Activated CD4-positive, alpha-beta memory T cell treated with anti-CD3 and anti-CD28 coated beads, Interleukin-2, amount 10 ng/mL, durations not matched to agents 7 days and 5 days (primary cell): ENCODE results near the gene C8G. TPM values are rescaled to one million over a fixed set of nuclear protein-coding genes. Genes with fewer than 3 reads are reported as not detected.

Experiments used
- CTCF ChIA-PET: fragments of 350-600 bp; sonication (Branson Sonifier 250); formaldehyde crosslinking; loops from one replicate; lab custom pipeline; 2021; ENCODE audit warnings: antibody characterized with exemption, inconsistent platforms; lab: Charles Lee
- POLR2A ChIA-PET: fragments of 350-600 bp; sonication (Branson Sonifier 250); formaldehyde crosslinking; loops from one replicate; lab custom pipeline; 2021; ENCODE audit warnings: antibody characterized with exemption; lab: Charles Lee
- DNase-seq: peaks from one replicate; pipeline ENCODE4 v3.0.0-alpha.2; 2020
- H3K27ac Mint-ChIP-seq: one replicate; pipeline ENCODE4 v1.8.0; 2021; ENCODE audit warnings: mild to moderate bottlenecking, mixed read lengths
- H3K27me3 Mint-ChIP-seq: one replicate; pipeline ENCODE4 v1.8.0; 2021; ENCODE audit warnings: mixed read lengths
- H3K36me3 Mint-ChIP-seq: one replicate; pipeline ENCODE4 v1.8.0; 2021; ENCODE audit warnings: low read depth, mixed read lengths
- H3K4me1 Mint-ChIP-seq: one replicate; pipeline ENCODE4 v1.8.0; 2021; ENCODE audit warnings: mixed read lengths
- H3K4me3 Mint-ChIP-seq: one replicate; pipeline ENCODE4 v1.8.0; 2021; ENCODE audit warnings: mild to moderate bottlenecking, mixed read lengths
- H3K9me3 Mint-ChIP-seq: one replicate; pipeline ENCODE4 v1.8.0; 2021; ENCODE audit warnings: mixed read lengths
- total RNA-seq, 2 experiments: library from RNA; stranded (reverse); gene quantifications; one replicate each; pipeline ENCODE4 v1.2.3, GENCODE V29; 2021

C8G gene
- total RNA-seq, 2 experiments from 2014 or later = 1.5 to 3.2 TPM

GRCh38 chr9:136985027-136985602 lies 40.1 kb downstream of the C8G start:
- ChIA-PET CTCF (interaction anchor here (0.7 kb wide), 1 partner anchor 19 kb away, joined by 3 read pairs; no protein-coding TSS in a partner anchor), POLR2A (interaction anchor here (1.7 kb wide), 1 partner anchor 11 kb away, joined by 5 read pairs; the partner anchor contains the start of gene CLIC3)
- H3K4me3 Mint-ChIP-seq = no peak overlapping the region
- peaks cover 3% of the 10 kb centered on the region for H3K36me3 Mint-ChIP-seq
- H3K27me3 Mint-ChIP-seq = peaks cover 41% of the 10 kb centered on the region
- peaks cover 4% of the 10 kb centered on the region for H3K4me1 Mint-ChIP-seq
- H3K27ac Mint-ChIP-seq = no peak overlapping the region
- DNase-seq = no peak
- H3K9me3 Mint-ChIP-seq = no peaks in the 10 kb centered on the region

GRCh38 chr9:136985853-136986252 lies 40.8 kb downstream of the C8G start:
- ChIA-PET CTCF (no interaction called here), POLR2A (interaction anchor here (1.1 to 1.7 kb wide), 3 partner anchors 10 to 41 kb away, joined by 3 to 5 read pairs (median 3); partner anchors contain the start of gene CLIC3)
- H3K27me3 Mint-ChIP-seq = peaks cover 46% of the 10 kb centered on the region
- no peak overlapping the region for H3K4me3 Mint-ChIP-seq
- peaks cover 8% of the 10 kb centered on the region for H3K4me1 Mint-ChIP-seq
- peaks cover 3% of the 10 kb centered on the region for H3K36me3 Mint-ChIP-seq
- H3K27ac Mint-ChIP-seq = no peak overlapping the region
- H3K9me3 Mint-ChIP-seq = no peaks in the 10 kb centered on the region
- DNase-seq = no peak

- no peak for DNase-seq
- H3K27me3 Mint-ChIP-seq = peaks cover 41% of the 10 kb centered on the region
- ChIA-PET POLR2A (interaction anchor here (0.6 to 1.4 kb wide), 3 partner anchors 11 to 98 kb away, joined by 3 read pairs; partner anchors contain the start of gene MAN1B1), CTCF (interaction anchor here (0.8 to 1.7 kb wide), 3 partner anchors 14 to 79 kb away, joined by 3 to 8 read pairs (median 5); no protein-coding TSS in a partner anchor)
- H3K4me1 Mint-ChIP-seq = peaks cover 22% of the 10 kb centered on the region
- H3K4me3 Mint-ChIP-seq = no peak overlapping the region
- H3K36me3 Mint-ChIP-seq = peaks cover 9% of the 10 kb centered on the region
- no peaks in the 10 kb centered on the region for H3K9me3 Mint-ChIP-seq
- H3K27ac Mint-ChIP-seq = no peak overlapping the region
These were observed 43.8 kb downstream of the C8G start for GRCh38 chr9:136988872-136989271.

GRCh38 chr9:136990242-136990911 lies 45.3 kb downstream of the C8G start:
- H3K27me3 Mint-ChIP-seq = peaks cover 34% of the 10 kb centered on the region
- H3K4me1 Mint-ChIP-seq = peaks cover 24% of the 10 kb centered on the region
- ChIA-PET POLR2A (interaction anchor here (2.3 to 3.7 kb wide), 2 partner anchors 13 to 27 kb away, joined by 7 to 29 read pairs; partner anchors contain the start of gene PTGDS), CTCF (interaction anchor here (0.6 kb wide), 1 partner anchor 112 kb away, joined by 4 read pairs; no protein-coding TSS in a partner anchor)
- H3K27ac Mint-ChIP-seq = peak overlapping the region; percentile 65
- H3K4me3 Mint-ChIP-seq = peak overlapping the region; percentile 51
- H3K9me3 Mint-ChIP-seq = no peaks in the 10 kb centered on the region
- no peak for DNase-seq
- H3K36me3 Mint-ChIP-seq = peaks cover 10% of the 10 kb centered on the region

- peaks cover 27% of the 10 kb centered on the region for H3K27me3 Mint-ChIP-seq
- ChIA-PET CTCF (interaction anchor here (0.6 to 2.9 kb wide), 15 partner anchors 14 to 290 kb away, joined by 3 to 17 read pairs (median 4); partner anchors contain the start of genes AJM1, NPDC1 and SAPCD2), POLR2A (interaction anchor here (0.6 to 3.7 kb wide), 24 partner anchors 8 to 264 kb away, joined by 3 to 29 read pairs (median 5); partner anchors contain the start of genes FBXW5, MAN1B1, PTGDS and SAPCD2)
These were observed 47.2 kb downstream of the C8G start, which contains the start of gene PAXX for GRCh38 chr9:136991993-136992818. Gene PAXX (plus strand): TSS chr9:136992422. CDS start chr9:136992444, 22 bp downstream.

GRCh38 chr9:136992819-136993369 lies 47.9 kb downstream of the C8G start:
- Mint-ChIP-seq H3K27ac (peak overlapping the region; percentile 77), H3K4me3 (peak overlapping the region; percentile 78), H3K27me3 (peaks cover 24% of the 10 kb centered on the region), H3K4me1 (peaks cover 43% of the 10 kb centered on the region), H3K9me3 (no peaks in the 10 kb centered on the region), H3K36me3 (peaks cover 12% of the 10 kb centered on the region)
- no peak for DNase-seq
- POLR2A ChIA-PET = interaction anchor here (0.7 to 3.7 kb wide), 20 partner anchors 10 to 265 kb away, joined by 3 to 29 read pairs (median 6); partner anchors contain the start of genes MAN1B1, PTGDS, SAPCD2 and TRAF2
- CTCF ChIA-PET = interaction anchor here (0.7 to 2.9 kb wide), 12 partner anchors 17 to 200 kb away, joined by 3 to 17 read pairs (median 5); partner anchors contain the start of genes AJM1, NPDC1 and SAPCD2

More at GRCh38 chr9:136991993-136992818, 47.2 kb downstream of the C8G start, which contains the start of gene PAXX:
- Mint-ChIP-seq H3K9me3 (no peaks in the 10 kb centered on the region), H3K27ac (peak within 1 kb of the TSS; percentile 81), H3K4me1 (peaks cover 36% of the 10 kb centered on the region), H3K36me3 (peaks cover 10% of the 10 kb centered on the region), H3K4me3 (peak within 1 kb of the TSS; percentile 78)
- DNase-seq = peak; percentile 95

GRCh38 chr9:136994180-136994887 lies 49.3 kb downstream of the C8G start:
- ChIA-PET POLR2A (interaction anchor here (1.1 to 3.7 kb wide), 3 partner anchors 17 to 107 kb away, joined by 4 to 29 read pairs (median 18); partner anchors contain the start of gene PTGDS), CTCF (interaction anchor here (2.9 kb wide), 1 partner anchor 35 kb away, joined by 17 read pairs; no protein-coding TSS in a partner anchor)
- Mint-ChIP-seq H3K36me3 (peaks cover 13% of the 10 kb centered on the region), H3K9me3 (no peaks in the 10 kb centered on the region), H3K4me3 (no peak overlapping the region), H3K4me1 (peaks cover 57% of the 10 kb centered on the region), H3K27me3 (peaks cover 15% of the 10 kb centered on the region), H3K27ac (no peak overlapping the region)
- DNase-seq = no peak

- Mint-ChIP-seq H3K4me3 (no peak overlapping the region), H3K27me3 (peaks cover 11% of the 10 kb centered on the region), H3K4me1 (peaks cover 60% of the 10 kb centered on the region), H3K36me3 (peaks cover 13% of the 10 kb centered on the region), H3K27ac (no peak overlapping the region), H3K9me3 (no peaks in the 10 kb centered on the region)
- CTCF ChIA-PET = no interaction called here
- DNase-seq = no peak
- POLR2A ChIA-PET = interaction anchor here (2.0 to 2.2 kb wide), 2 partner anchors 10 to 93 kb away, joined by 5 to 8 read pairs; no protein-coding TSS in a partner anchor
These were observed 49.8 kb downstream of the C8G start for GRCh38 chr9:136994888-136995230.

- POLR2A ChIA-PET = interaction anchor here (1.0 to 2.3 kb wide), 8 partner anchors 10 to 93 kb away, joined by 3 to 9 read pairs (median 6); partner anchors contain the start of gene FUT7
- no peak for DNase-seq
- H3K4me1 Mint-ChIP-seq = peaks cover 64% of the 10 kb centered on the region
- peaks cover 13% of the 10 kb centered on the region for H3K36me3 Mint-ChIP-seq
- H3K9me3 Mint-ChIP-seq = no peaks in the 10 kb centered on the region
- no peak overlapping the region for H3K27ac Mint-ChIP-seq
- CTCF ChIA-PET = interaction anchor here (1.0 to 5.5 kb wide), 4 partner anchors 34 to 202 kb away, joined by 3 to 26 read pairs (median 8); partner anchors contain the start of gene ABCA2
- peaks cover 6% of the 10 kb centered on the region for H3K27me3 Mint-ChIP-seq
- no peak overlapping the region for H3K4me3 Mint-ChIP-seq
These were observed 50.3 kb downstream of the C8G start for GRCh38 chr9:136995362-136995761.

GRCh38 chr9:136995772-136996311 lies 50.8 kb downstream of the C8G start:
- H3K36me3 Mint-ChIP-seq = peaks cover 13% of the 10 kb centered on the region
- no peak for DNase-seq

More at GRCh38 chr9:136995772-136996311, 50.8 kb downstream of the C8G start:
- CTCF ChIA-PET = interaction anchor here (1.0 to 5.5 kb wide), 5 partner anchors 33 to 203 kb away, joined by 3 to 26 read pairs (median 5); partner anchors contain the start of gene ABCA2
- no peaks in the 10 kb centered on the region for H3K9me3 Mint-ChIP-seq
- peak overlapping the region; percentile 21 for H3K4me3 Mint-ChIP-seq
- peaks cover 5% of the 10 kb centered on the region for H3K27me3 Mint-ChIP-seq
- peaks cover 65% of the 10 kb centered on the region for H3K4me1 Mint-ChIP-seq
- POLR2A ChIA-PET = interaction anchor here (0.9 to 2.3 kb wide), 13 partner anchors 11 to 245 kb away, joined by 3 to 9 read pairs (median 5); partner anchors contain the start of genes FUT7, RABL6 and TUBB4B
- H3K27ac Mint-ChIP-seq = peak overlapping the region; percentile 65
